Mammary epithelial cell (primary cell): ENCODE data around the gene PIGR.
A peak's percentile ranks its signal among the peaks of the same experiment; 100 is the strongest.

ENCODE experiments used
- CTCF ChIP-seq, 2 donors: IDR thresholded peaks in 1 of 2; conservative IDR thresholded peaks in 1 of 2; 2 replicates each; pipeline ENCODE4 v1.5.1; 2011 to 2012; ENCODE audit warnings: inconsistent platforms in 2 of 2, low read length in 2 of 2, mild to moderate bottlenecking in 2 of 2, control low read depth in 1 of 2, low read depth in 1 of 2; ENCODE audit not compliant: insufficient read depth in 1 of 2; ENCODE audit errors: extremely low read depth in 1 of 2
- EZH2 ChIP-seq: IDR thresholded peaks from 2 replicates; pipeline ENCODE4 v1.6.1; 2012; ENCODE audit warnings: low read length, inconsistent platforms, borderline replicate concordance

GRCh38 chr1:206931709-206932108, 14.6 kb downstream of the PIGR start:
- no peak for TF ChIP-seq EZH2
- peak; percentile 7 to 15 for TF ChIP-seq CTCF (conservative IDR thresholded peaks at IDR 0.05 in 1 of 2, IDR thresholded peaks at IDR 0.05 in 1 of 2; ENCODE audit: extremely low read depth in 1 of 2, insufficient read depth in 1 of 2, low read depth in 1 of 2, low read length in 2 of 2)
